ENCODE results near the gene TOB2.

TOB2 gene, protein sequence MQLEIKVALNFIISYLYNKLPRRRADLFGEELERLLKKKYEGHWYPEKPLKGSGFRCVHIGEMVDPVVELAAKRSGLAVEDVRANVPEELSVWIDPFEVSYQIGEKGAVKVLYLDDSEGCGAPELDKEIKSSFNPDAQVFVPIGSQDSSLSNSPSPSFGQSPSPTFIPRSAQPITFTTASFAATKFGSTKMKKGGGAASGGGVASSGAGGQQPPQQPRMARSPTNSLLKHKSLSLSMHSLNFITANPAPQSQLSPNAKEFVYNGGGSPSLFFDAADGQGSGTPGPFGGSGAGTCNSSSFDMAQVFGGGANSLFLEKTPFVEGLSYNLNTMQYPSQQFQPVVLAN

GRCh38 chr22:41446639-41447434 lies at the start of gene TOB2:
TOB2 (minus strand) TSS chr22:41446801; CDS start chr22:41437345, 9,456 bp downstream.
- TF ChIP-seq CTCF (IDR thresholded peaks at IDR 0.05; ENCODE audit: control extremely low read depth, extremely low read depth, low read depth, missing control alignments): no peak
- POLR2A ChIA-PET: interaction anchor here (0.6 to 2.6 kb wide), 18 partner anchors 9 to 260 kb away, joined by 3 to 42 read pairs (median 4); partner anchors contain the start of genes ACO2, DESI1, PHF5A and PMM1
- DNase-seq (ENCODE audit: extremely low spot score): peak; percentile 86
- CTCF ChIA-PET: interaction anchor here (1.1 to 1.4 kb wide), 4 partner anchors 37 to 70 kb away, joined by 3 to 5 read pairs (median 3); no protein-coding TSS in a partner anchor

DNA sequence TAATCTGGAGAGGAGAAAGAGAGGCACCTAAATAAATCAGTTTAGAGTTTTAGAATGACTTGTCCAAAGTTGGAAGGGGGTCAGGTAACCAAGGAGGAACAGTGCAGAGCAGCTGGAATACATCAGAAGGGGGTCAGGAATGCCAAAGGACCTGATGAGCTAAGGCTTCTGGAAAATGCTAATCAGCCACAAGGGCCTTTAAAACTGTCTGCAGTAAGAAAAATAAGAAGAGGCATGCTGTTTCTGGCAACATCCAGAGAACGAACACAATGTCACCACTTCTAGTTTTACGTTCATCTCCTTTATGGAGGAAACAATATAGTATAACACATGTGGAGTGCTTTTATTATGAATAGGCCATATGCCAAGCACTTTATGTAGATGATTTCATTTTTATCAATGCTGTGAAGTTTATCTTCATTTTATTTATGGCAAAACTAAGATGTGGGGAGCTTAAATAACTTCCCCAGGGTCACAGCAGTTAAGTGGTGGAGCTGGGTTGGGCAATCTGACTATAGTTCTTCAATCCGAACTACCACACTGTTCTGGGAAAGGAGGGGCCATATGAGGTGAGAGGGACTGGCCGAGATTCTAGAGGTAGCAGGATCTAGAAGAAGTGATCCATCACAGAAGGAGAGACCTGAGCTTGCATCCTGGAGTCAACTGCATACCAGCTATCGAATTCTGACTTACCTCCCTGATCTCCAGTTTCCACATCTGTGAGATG lies 44.9 kb upstream of the TOB2 start:
- no peak for DNase-seq (ENCODE audit: extremely low spot score)
- ChIA-PET CTCF (interaction anchor here (0.8 to 2.0 kb wide), 7 partner anchors 9 to 87 kb away, joined by 3 to 7 read pairs (median 5); no protein-coding TSS in a partner anchor), POLR2A (interaction anchor here (0.6 kb wide), 1 partner anchor 640 kb away, joined by 3 read pairs; no protein-coding TSS in a partner anchor)
- TF ChIP-seq CTCF (IDR thresholded peaks at IDR 0.05; ENCODE audit: control extremely low read depth, extremely low read depth, low read depth, missing control alignments): no peak

DNA sequence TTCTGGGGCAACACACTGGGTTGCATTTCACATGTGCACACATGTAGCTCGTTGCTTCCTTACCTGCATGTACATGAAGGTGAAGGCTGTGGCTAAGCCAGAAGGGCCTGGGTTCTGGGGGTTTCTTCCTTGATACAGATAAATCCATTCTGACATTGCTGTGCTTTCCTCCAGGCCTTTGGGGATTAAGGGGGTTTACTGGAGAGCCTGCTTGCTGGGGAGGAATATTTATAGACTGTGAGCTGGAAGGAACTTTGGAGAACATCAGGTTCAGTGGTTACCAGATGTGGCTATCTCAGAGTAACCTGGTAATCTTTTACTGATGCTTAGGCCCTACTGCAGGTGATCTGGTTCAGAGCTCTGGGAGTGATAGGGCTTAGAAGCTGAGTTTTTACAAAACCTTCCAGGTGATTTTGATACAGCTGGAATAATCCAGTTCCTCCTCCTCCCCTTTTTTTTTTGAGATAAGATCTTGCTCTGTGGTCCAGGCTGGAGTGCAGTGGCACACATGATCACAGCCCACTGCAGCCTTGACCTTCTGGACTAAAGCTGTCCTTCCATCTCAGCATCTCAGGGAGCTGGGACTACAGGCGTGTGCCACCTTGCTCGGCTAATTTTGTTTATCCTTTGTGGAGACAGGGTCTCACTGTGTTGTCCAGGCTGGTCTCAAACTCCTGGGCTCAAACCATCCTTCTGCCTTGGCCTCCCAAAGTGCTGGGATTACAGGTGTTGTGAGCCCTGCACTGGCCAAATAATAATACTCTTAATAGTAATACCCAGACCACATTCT lies 42.2 kb upstream of the TOB2 start:
- DNase-seq (ENCODE audit: extremely low spot score): no peak
- TF ChIP-seq CTCF (IDR thresholded peaks at IDR 0.05; ENCODE audit: control extremely low read depth, extremely low read depth, low read depth, missing control alignments): no peak
- CTCF ChIA-PET: interaction anchor here (1.0 to 2.2 kb wide), 5 partner anchors 10 to 90 kb away, joined by 3 to 7 read pairs (median 6); no protein-coding TSS in a partner anchor
- POLR2A ChIA-PET: no interaction called here

GRCh38 chr22:41488076-41488475 lies 41.5 kb upstream of the TOB2 start:
- ChIA-PET CTCF (interaction anchor here (1.4 to 2.2 kb wide), 3 partner anchors 9 to 38 kb away, joined by 6 to 7 read pairs (median 7); no protein-coding TSS in a partner anchor), POLR2A (no interaction called here)
- no peak for DNase-seq (ENCODE audit: extremely low spot score)

More at GRCh38 chr22:41488076-41488475, 41.5 kb upstream of the TOB2 start:
- no peak for TF ChIP-seq CTCF (IDR thresholded peaks at IDR 0.05; ENCODE audit: control extremely low read depth, extremely low read depth, low read depth, missing control alignments)

Measured in GM10248 (cell line).